ENCODE results near the gene MTM1. TPM values are rescaled to one million over a fixed set of nuclear protein-coding genes. Genes with fewer than 3 reads are reported as not detected.
A peak's percentile ranks its signal among the peaks of the same experiment; 100 is the strongest.

Gene MTM1
- total and polyA plus RNA-seq, 2 experiments from 2014 or later, result 8.7 to 15.4 TPM

DNA sequence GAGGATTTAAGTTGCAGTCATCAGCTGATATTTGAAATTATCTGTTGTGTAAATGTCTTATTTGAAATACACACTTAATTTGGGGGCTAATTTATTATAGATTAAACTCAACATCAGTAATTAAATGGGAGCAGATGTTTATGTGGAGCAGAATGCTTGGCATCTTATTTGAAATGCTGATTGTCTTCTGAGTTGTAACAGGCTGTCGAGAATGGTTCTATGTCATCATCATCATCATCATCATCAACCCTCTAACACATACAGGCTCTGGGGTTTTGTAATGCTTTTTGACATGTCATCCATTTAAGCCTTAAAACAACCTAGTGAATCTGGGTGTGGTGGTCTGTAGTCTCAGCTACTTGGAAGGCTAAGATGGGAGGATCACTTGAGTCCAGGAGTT is 133.0 kb downstream of the MTM1 start:
- Histone ChIP-seq H3K27ac (no peak overlapping the region), H3K9me3 (ENCODE audit: low read depth) (no peaks in the 10 kb centered on the region), H3K27me3 (no peaks in the 10 kb centered on the region), H3K4me3 (no peak overlapping the region), H2AFZ (no peak overlapping the region), H3K79me2 (peaks cover 7% of the 10 kb centered on the region), H3K36me3 (replicated peaks; ENCODE audit: insufficient read depth, low read depth) (no peaks in the 10 kb centered on the region), H4K20me1 (ENCODE audit: insufficient read depth, poor library complexity, severe bottlenecking) (no peaks in the 10 kb centered on the region), H3K9me2 (replicated peaks; ENCODE audit: insufficient read depth) (no peaks in the 10 kb centered on the region), H3K4me1 (ENCODE audit: insufficient read depth) (no peaks in the 10 kb centered on the region), H3K4me2 (no peak overlapping the region)
- 65% methylated on average over 1 of the region's 1 CpG for WGBS (ENCODE audit: low lambda C conversion rate, missing lambda C conversion rate)
- DNase-seq (ENCODE audit: low spot score), result no peak
- TF ChIP-seq, protein P1, sequence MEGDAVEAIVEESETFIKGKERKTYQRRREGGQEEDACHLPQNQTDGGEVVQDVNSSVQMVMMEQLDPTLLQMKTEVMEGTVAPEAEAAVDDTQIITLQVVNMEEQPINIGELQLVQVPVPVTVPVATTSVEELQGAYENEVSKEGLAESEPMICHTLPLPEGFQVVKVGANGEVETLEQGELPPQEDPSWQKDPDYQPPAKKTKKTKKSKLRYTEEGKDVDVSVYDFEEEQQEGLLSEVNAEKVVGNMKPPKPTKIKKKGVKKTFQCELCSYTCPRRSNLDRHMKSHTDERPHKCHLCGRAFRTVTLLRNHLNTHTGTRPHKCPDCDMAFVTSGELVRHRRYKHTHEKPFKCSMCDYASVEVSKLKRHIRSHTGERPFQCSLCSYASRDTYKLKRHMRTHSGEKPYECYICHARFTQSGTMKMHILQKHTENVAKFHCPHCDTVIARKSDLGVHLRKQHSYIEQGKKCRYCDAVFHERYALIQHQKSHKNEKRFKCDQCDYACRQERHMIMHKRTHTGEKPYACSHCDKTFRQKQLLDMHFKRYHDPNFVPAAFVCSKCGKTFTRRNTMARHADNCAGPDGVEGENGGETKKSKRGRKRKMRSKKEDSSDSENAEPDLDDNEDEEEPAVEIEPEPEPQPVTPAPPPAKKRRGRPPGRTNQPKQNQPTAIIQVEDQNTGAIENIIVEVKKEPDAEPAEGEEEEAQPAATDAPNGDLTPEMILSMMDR (IDR thresholded peaks at IDR 0.05; ENCODE audit: poor library complexity), result no peak
- TF ChIP-seq EZH2 (IDR thresholded peaks at IDR 0.05; ENCODE audit: borderline replicate concordance) (no peak), EZH2phosphoT487 (IDR thresholded peaks at IDR 0.05; ENCODE audit: low read depth, severe bottlenecking, unreplicated experiment) (no peak)

DNA sequence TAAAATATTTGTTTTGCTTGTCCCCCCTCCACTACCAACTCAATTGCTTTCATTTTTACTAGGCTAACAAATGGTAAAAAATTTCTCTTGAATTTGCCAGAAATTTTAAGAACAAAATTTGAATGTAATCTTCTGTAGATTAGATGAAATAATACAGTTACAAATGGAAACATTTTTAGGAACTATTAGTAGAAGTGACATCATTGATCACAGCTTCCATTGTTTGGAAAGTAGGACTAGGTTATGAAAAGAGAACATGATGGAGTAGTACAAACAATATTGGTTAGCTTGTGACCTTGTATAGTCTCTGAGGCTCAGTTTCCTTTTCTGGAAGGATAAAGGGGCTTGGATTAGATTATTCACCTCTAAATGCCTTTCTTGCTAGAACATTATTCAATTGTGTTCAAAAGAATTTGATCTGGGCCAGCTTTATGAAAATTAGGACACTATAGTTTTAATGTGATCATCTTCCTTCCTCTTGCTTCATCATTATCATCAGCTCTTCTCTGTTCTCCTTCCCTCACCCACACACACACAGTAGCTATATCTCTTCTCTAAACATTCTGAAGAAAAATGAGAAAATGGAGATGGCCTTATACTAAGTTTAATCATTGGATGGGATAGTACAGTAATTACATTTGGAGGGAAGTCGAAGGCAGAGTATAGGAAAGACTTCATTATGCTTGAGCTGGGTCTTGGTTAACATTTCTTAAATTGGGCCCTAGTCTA is 134.7 kb downstream of the MTM1 start:
- Histone ChIP-seq H3K27me3 (no peaks in the 10 kb centered on the region), H3K4me1 (ENCODE audit: insufficient read depth) (no peaks in the 10 kb centered on the region), H2AFZ (no peak overlapping the region), H3K27ac (peak overlapping the region; percentile 74), H3K4me2 (no peak overlapping the region), H3K9me2 (replicated peaks; ENCODE audit: insufficient read depth) (no peaks in the 10 kb centered on the region), H3K9me3 (ENCODE audit: low read depth) (no peaks in the 10 kb centered on the region), H3K36me3 (replicated peaks; ENCODE audit: insufficient read depth, low read depth) (no peaks in the 10 kb centered on the region), H3K79me2 (no peaks in the 10 kb centered on the region), H3K4me3 (no peak overlapping the region), H4K20me1 (ENCODE audit: insufficient read depth, poor library complexity, severe bottlenecking) (no peaks in the 10 kb centered on the region)
- WGBS (ENCODE audit: low lambda C conversion rate, missing lambda C conversion rate), result 77% methylated on average over 1 of the region's 1 CpG
- no peak for TF ChIP-seq EZH2 (IDR thresholded peaks at IDR 0.05; ENCODE audit: borderline replicate concordance)
- TF ChIP-seq, protein P1 (IDR thresholded peaks at IDR 0.05; ENCODE audit: poor library complexity), result no peak
- TF ChIP-seq EZH2phosphoT487 (IDR thresholded peaks at IDR 0.05; ENCODE audit: low read depth, severe bottlenecking, unreplicated experiment), result no peak
- no peak for DNase-seq (ENCODE audit: low spot score)

DNA sequence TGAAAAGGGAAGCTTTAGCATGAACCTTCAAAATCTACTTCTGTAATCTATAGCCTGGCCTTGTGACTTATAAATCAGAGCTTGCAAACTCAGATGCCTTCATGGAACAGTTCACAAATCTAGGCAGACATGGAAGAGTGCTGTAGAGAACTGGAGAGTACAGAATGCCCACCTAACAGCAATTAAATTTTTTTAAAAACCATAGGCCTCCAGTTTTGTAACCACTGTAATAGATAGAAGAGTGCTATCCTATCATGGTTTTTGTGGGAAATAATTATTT is 135.2 kb downstream of the MTM1 start:
- TF ChIP-seq EZH2 (IDR thresholded peaks at IDR 0.05; ENCODE audit: borderline replicate concordance), result no peak
- TF ChIP-seq EZH2phosphoT487 (IDR thresholded peaks at IDR 0.05; ENCODE audit: low read depth, severe bottlenecking, unreplicated experiment), result no peak
- TF ChIP-seq, protein P1 (IDR thresholded peaks at IDR 0.05; ENCODE audit: poor library complexity), result no peak

More for the DNA sequence above, 135.2 kb downstream of the MTM1 start:
- no peak overlapping the region for H3K4me3 ChIP-seq
- H3K9me3 ChIP-seq (ENCODE audit: low read depth), result no peaks in the 10 kb centered on the region
- no peaks in the 10 kb centered on the region for H3K36me3 ChIP-seq (replicated peaks; ENCODE audit: insufficient read depth, low read depth)
- H3K4me1 ChIP-seq (ENCODE audit: insufficient read depth), result no peaks in the 10 kb centered on the region
- no peaks in the 10 kb centered on the region for H4K20me1 ChIP-seq (ENCODE audit: insufficient read depth, poor library complexity, severe bottlenecking)
- H3K4me2 ChIP-seq, result no peak overlapping the region
- H3K27ac ChIP-seq, result peak overlapping the region; percentile 74
- H3K79me2 ChIP-seq, result no peaks in the 10 kb centered on the region
- no peaks in the 10 kb centered on the region for H3K9me2 ChIP-seq (replicated peaks; ENCODE audit: insufficient read depth)
- H2AFZ ChIP-seq, result no peak overlapping the region
- no peaks in the 10 kb centered on the region for H3K27me3 ChIP-seq
- DNase-seq (ENCODE audit: low spot score), result no peak

Measured in hepatocyte (in vitro differentiated cells).